Smooth muscle cell (in vitro differentiated cells): ENCODE data around the gene DLD. TPM values are rescaled to one million over a fixed set of nuclear protein-coding genes. Genes with fewer than 3 reads are reported as not detected.

Experiments used
- DNase-seq: peaks from one replicate; lab custom pipeline; 2025; ENCODE audit not compliant: unreplicated experiment; lab: John Stamatoyannopoulos, UW
- H2AFZ ChIP-seq: fragments of 200-600 bp; sonication (generic); 2 replicates; pipeline ENCODE4 v1.6.0; 2016; ENCODE audit warnings: antibody characterized with exemption, low read depth, mild to moderate bottlenecking
- H3F3A ChIP-seq: fragments of 200-600 bp; sonication (generic); 2 replicates; pipeline ENCODE4 v1.6.0; 2017; ENCODE audit warnings: antibody characterized with exemption, low read depth
- H3K27ac ChIP-seq: fragments of 200-600 bp; sonication (generic); 2 replicates; pipeline ENCODE4 v1.5.1; 2016; ENCODE audit warnings: low read depth, mild to moderate bottlenecking
- H3K27me3 ChIP-seq: fragments of 200-600 bp; sonication (generic); 2 replicates; pipeline ENCODE4 v1.6.1; 2016; ENCODE audit warnings: low read depth, mild to moderate bottlenecking
- H3K36me3 ChIP-seq: fragments of 200-600 bp; sonication (generic); 2 replicates; pipeline ENCODE4 v1.5.1; 2016; ENCODE audit warnings: low read depth
- H3K4me1 ChIP-seq: fragments of 200-600 bp; sonication (generic); 2 replicates; pipeline ENCODE4 v1.5.1; 2016; ENCODE audit warnings: low read depth
- H3K4me2 ChIP-seq: fragments of 200-600 bp; sonication (generic); 2 replicates; pipeline ENCODE4 v1.6.0; 2016; ENCODE audit warnings: mild to moderate bottlenecking
- H3K4me3 ChIP-seq: fragments of 200-600 bp; sonication (generic); 2 replicates; pipeline ENCODE4 v1.5.1; 2016; ENCODE audit warnings: mild to moderate bottlenecking
- H3K79me2 ChIP-seq: fragments of 200-600 bp; sonication (generic); 2 replicates; pipeline ENCODE4 v1.6.0; 2016; ENCODE audit warnings: low read depth, mild to moderate bottlenecking
- H3K9ac ChIP-seq: fragments of 200-600 bp; sonication (generic); 2 replicates; pipeline ENCODE4 v1.6.0; 2016; ENCODE audit warnings: low read depth
- H3K9me3 ChIP-seq: fragments of 200-600 bp; sonication (generic); replicated peaks from 2 replicates; pipeline ENCODE4 v1.5.1; 2016; ENCODE audit warnings: low read depth
- H4K20me1 ChIP-seq: fragments of 200-600 bp; sonication (generic); 2 replicates; pipeline ENCODE4 v1.6.0; 2016; ENCODE audit warnings: low read depth
- CTCF ChIP-seq: fragments of 200-600 bp; sonication (generic); IDR thresholded peaks from 2 replicates; pipeline ENCODE4 v1.5.1; 2017; ENCODE audit warnings: borderline replicate concordance, mild to moderate bottlenecking, antibody characterized with exemption; ENCODE audit not compliant: insufficient read depth, poor library complexity, severe bottlenecking
- WGBS: methylation state at CpG from one replicate; pipeline ENCODE4 v1.1.7; 2016; ENCODE audit warnings: low lambda C conversion rate; 5-methylcytosine and 5-hydroxymethylcytosine counted together
- polyA plus RNA-seq: library from polyadenylated mRNA; unstranded; fragments of >200 nt; fragmentation: Nextera tagmentation; extraction: Ambion mirVana; gene quantifications from 2 replicates; pipeline ENCODE4 v1.2.1, GENCODE V29; 2016
- total RNA-seq: library from RNA; depleted of rRNA; stranded (reverse); fragments of >200 nt; gene quantifications from 2 replicates; pipeline ENCODE4 v1.2.3, GENCODE V29; 2014

Gene DLD
- total and polyA plus RNA-seq, 2 experiments from 2014 or later, result 71.4 to 165 TPM

- peak overlapping the region; percentile 1 for H3K9ac ChIP-seq
- H3K4me2 ChIP-seq, result peak overlapping the region; percentile 75
- H3K27ac ChIP-seq, result peak overlapping the region; percentile 87
- H3K36me3 ChIP-seq, result peaks cover 22% of the 10 kb centered on the region
- no peaks in the 10 kb centered on the region for H3K79me2 ChIP-seq
- no peak for DNase-seq
- no peak overlapping the region for H2AFZ ChIP-seq
- H4K20me1 ChIP-seq, result peaks cover 2% of the 10 kb centered on the region
- no peak for TF ChIP-seq CTCF
- H3K4me3 ChIP-seq, result no peak overlapping the region
- peaks cover 68% of the 10 kb centered on the region for H3K4me1 ChIP-seq
- H3K27me3 ChIP-seq, result no peaks in the 10 kb centered on the region
- 73% methylated on average over 8 of the region's 8 CpGs for WGBS
- H3K9me3 ChIP-seq, result no peaks in the 10 kb centered on the region
- peaks cover 67% of the 10 kb centered on the region for H3F3A ChIP-seq
Measured at GRCh38 chr7:107934991-107935770, 44.2 kb downstream of the DLD start.

- Histone ChIP-seq H3K9me3 (no peaks in the 10 kb centered on the region), H3K4me1 (peaks cover 68% of the 10 kb centered on the region), H3K36me3 (peaks cover 12% of the 10 kb centered on the region), H3K9ac (no peak overlapping the region), H2AFZ (no peak overlapping the region), H3K4me3 (no peak overlapping the region), H3K27me3 (no peaks in the 10 kb centered on the region), H3F3A (peaks cover 70% of the 10 kb centered on the region), H3K27ac (peak overlapping the region; percentile 87), H4K20me1 (peaks cover 4% of the 10 kb centered on the region), H3K4me2 (peak overlapping the region; percentile 75), H3K79me2 (no peaks in the 10 kb centered on the region)
- no peak for TF ChIP-seq CTCF
- WGBS, result 91% methylated on average over 2 of the region's 2 CpGs
- no peak for DNase-seq
Measured at GRCh38 chr7:107936312-107936711, 45.3 kb downstream of the DLD start.

- H3K9me3 ChIP-seq, result no peaks in the 10 kb centered on the region
- H3K27ac ChIP-seq, result peak overlapping the region; percentile 87
- H2AFZ ChIP-seq, result no peak overlapping the region
- no peaks in the 10 kb centered on the region for H3K79me2 ChIP-seq
- no peak for TF ChIP-seq CTCF
- 13% methylated on average over 1 of the region's 1 CpG for WGBS
- peak overlapping the region; percentile 75 for H3K4me2 ChIP-seq
- peaks cover 4% of the 10 kb centered on the region for H4K20me1 ChIP-seq
- H3K4me1 ChIP-seq, result peaks cover 61% of the 10 kb centered on the region
- no peak overlapping the region for H3K9ac ChIP-seq
- DNase-seq, result no peak
- H3K36me3 ChIP-seq, result peaks cover 7% of the 10 kb centered on the region
- H3K27me3 ChIP-seq, result no peaks in the 10 kb centered on the region
- no peak overlapping the region for H3K4me3 ChIP-seq
- peaks cover 69% of the 10 kb centered on the region for H3F3A ChIP-seq
Measured at GRCh38 chr7:107937531-107937930, 46.5 kb downstream of the DLD start.
